WTC11 (cell line): ENCODE measurements around the gene VEPH1. TPM values are rescaled to one million over a fixed set of nuclear protein-coding genes. Genes with fewer than 3 reads are reported as not detected.

Experiments used
- ATAC-seq: fragments of 200-7000 bp; cut with Tn5 transposase; 2 replicates; pipeline ENCODE4 v1.10.0; 2021; ENCODE audit warnings: mild to moderate bottlenecking, moderate library complexity
- CTCF ChIA-PET: fragments of 300-600 bp; sonication (Branson Sonifier 250); formaldehyde crosslinking; loops from one replicate; lab custom pipeline; 2021; ENCODE audit warnings: antibody characterized with exemption; lab: Charles Lee
- POLR2A ChIA-PET: fragments of 350-600 bp; sonication (Branson Sonifier 250); formaldehyde crosslinking; loops from one replicate; lab custom pipeline; 2021; ENCODE audit warnings: antibody characterized with exemption; lab: Charles Lee
- DNase-seq: peaks from one replicate; pipeline ENCODE4 v3.0.0; 2021; ENCODE audit warnings: low spot score
- H3K27ac Mint-ChIP-seq: 2 replicates; pipeline ENCODE4 v1.8.0; 2021; ENCODE audit warnings: mixed read lengths
- H3K27me3 Mint-ChIP-seq: 2 replicates; pipeline ENCODE4 v1.8.0; 2021; ENCODE audit warnings: low read depth, mild to moderate bottlenecking, moderate library complexity, mixed read lengths
- H3K36me3 Mint-ChIP-seq: 2 replicates; pipeline ENCODE4 v1.8.0; 2021; ENCODE audit warnings: mixed read lengths
- H3K4me1 Mint-ChIP-seq: 2 replicates; pipeline ENCODE4 v1.8.0; 2022; ENCODE audit warnings: mixed read lengths
- H3K4me3 Mint-ChIP-seq: 2 replicates; pipeline ENCODE4 v1.8.0; 2021; ENCODE audit warnings: mild to moderate bottlenecking, moderate library complexity, mixed read lengths
- H3K9me3 Mint-ChIP-seq: 2 replicates; pipeline ENCODE4 v1.8.0; 2021; ENCODE audit warnings: mixed read lengths
- ATF2 ChIP-seq: sonication (generic); formaldehyde crosslinking; IDR thresholded peaks from 2 replicates; pipeline ENCODE4 v1.8.1; 2022; ENCODE audit warnings: low read depth, missing genetic modification reagents, borderline replicate concordance
- E2F4 ChIP-seq: sonication (generic); formaldehyde crosslinking; IDR thresholded peaks from 2 replicates; pipeline ENCODE4 v1.8.1; 2022; ENCODE audit warnings: low read depth, mild to moderate bottlenecking, moderate library complexity, missing genetic modification reagents, borderline replicate concordance
- E2F5 ChIP-seq: sonication (generic); formaldehyde crosslinking; IDR thresholded peaks from 2 replicates; pipeline ENCODE4 v1.8.1; 2022; ENCODE audit warnings: mild to moderate bottlenecking, moderate library complexity, missing genetic modification reagents
- MYBL2 ChIP-seq: sonication (generic); formaldehyde crosslinking; IDR thresholded peaks from 2 replicates; pipeline ENCODE4 v1.8.1; 2023; ENCODE audit warnings: mild to moderate bottlenecking, moderate library complexity, missing genetic modification reagents
- NR1H2 ChIP-seq: sonication (generic); formaldehyde crosslinking; IDR thresholded peaks from 2 replicates; pipeline ENCODE4 v1.9.0; 2021; ENCODE audit warnings: mild to moderate bottlenecking, moderate library complexity, missing genetic modification reagents
- TP53 ChIP-seq: sonication (generic); formaldehyde crosslinking; IDR thresholded peaks from 2 replicates; pipeline ENCODE4 v1.8.1; 2023; ENCODE audit warnings: mild to moderate bottlenecking, missing genetic modification reagents
- USF1 ChIP-seq: sonication (generic); formaldehyde crosslinking; IDR thresholded peaks from 2 replicates; pipeline ENCODE4 v1.8.0; 2022; ENCODE audit warnings: mild to moderate bottlenecking, missing genetic modification reagents
- ZBTB43 ChIP-seq: sonication (generic); formaldehyde crosslinking; IDR thresholded peaks from 2 replicates; pipeline ENCODE4 v1.8.1; 2023; ENCODE audit warnings: mild to moderate bottlenecking, missing genetic modification reagents
- ZMAT4 ChIP-seq: fragments of 250-450 bp; sonication (Bioruptor Pico); IDR thresholded peaks from 2 replicates; pipeline ENCODE4 v1.9.0; 2021; ENCODE audit warnings: mild to moderate bottlenecking
- ZNF416 ChIP-seq: fragments of 250-450 bp; sonication (Bioruptor Pico); IDR thresholded peaks from 2 replicates; pipeline ENCODE4 v1.9.0; 2021; ENCODE audit warnings: mild to moderate bottlenecking, inconsistent platforms
- ZNF532 ChIP-seq: fragments of 250-450 bp; sonication (Bioruptor Pico); IDR thresholded peaks from 2 replicates; pipeline ENCODE4 v1.9.0; 2021; ENCODE audit warnings: mild to moderate bottlenecking, borderline replicate concordance
- total RNA-seq: library from RNA; stranded (reverse); gene quantifications from 3 replicates; pipeline ENCODE4 v1.2.3, GENCODE V29; 2021

VEPH1 gene
- total RNA-seq, 1 experiment from 2014 or later = 10.8 TPM

GRCh38 chr3:157404381-157404780 is 98.8 kb downstream of the VEPH1 start:
- Mint-ChIP-seq H3K4me3 (no peak overlapping the region), H3K27ac (no peak overlapping the region), H3K4me1 (peaks cover 26% of the 10 kb centered on the region), H3K9me3 (no peaks in the 10 kb centered on the region), H3K27me3 (no peaks in the 10 kb centered on the region), H3K36me3 (no peaks in the 10 kb centered on the region)
- CTCF ChIA-PET = no interaction called here
- DNase-seq (no peak), ATAC-seq (no peak; the same call in 1 of the 2 replicates)
- TF ChIP-seq NR1H2 (CRISPR knock-in tag) = no peak
- TF ChIP-seq ATF2 (CRISPR knock-in tag) = no peak
- TF ChIP-seq TP53 (CRISPR knock-in tag) = no peak
- TF ChIP-seq ZNF416 (CRISPR knock-in tag) = no peak
- TF ChIP-seq USF1 (CRISPR knock-in tag) = no peak
- no peak for TF ChIP-seq MYBL2 (CRISPR knock-in tag)
- POLR2A ChIA-PET = no interaction called here

GRCh38 chr3:157398598-157398997 is 104.6 kb downstream of the VEPH1 start:
- ChIA-PET CTCF (no interaction called here), POLR2A (no interaction called here)
- no peaks in the 10 kb centered on the region for H3K4me1 Mint-ChIP-seq
- no peak overlapping the region for H3K4me3 Mint-ChIP-seq
- H3K9me3 Mint-ChIP-seq = peaks cover 4% of the 10 kb centered on the region
- no peak overlapping the region for H3K27ac Mint-ChIP-seq
- H3K27me3 Mint-ChIP-seq = no peaks in the 10 kb centered on the region
- no peak for ATAC-seq
- TF ChIP-seq E2F5 (CRISPR knock-in tag) (no peak), ZBTB43 (CRISPR knock-in tag) (no peak), ZNF532 (CRISPR knock-in tag) (no peak)
- TF ChIP-seq, all 79 proteins: peak for 0
- no peaks in the 10 kb centered on the region for H3K36me3 Mint-ChIP-seq
- no peak for DNase-seq

- no peak overlapping the region for H3K4me3 Mint-ChIP-seq
- ChIA-PET POLR2A (no interaction called here), CTCF (no interaction called here)
- no peaks in the 10 kb centered on the region for H3K4me1 Mint-ChIP-seq
- no peak overlapping the region for H3K27ac Mint-ChIP-seq
- ATAC-seq = no peak
- no peaks in the 10 kb centered on the region for H3K27me3 Mint-ChIP-seq
- no peaks in the 10 kb centered on the region for H3K36me3 Mint-ChIP-seq
- DNase-seq = no peak
- TF ChIP-seq ZMAT4 (no peak), E2F4 (CRISPR knock-in tag) (no peak)
- peaks cover 16% of the 10 kb centered on the region for H3K9me3 Mint-ChIP-seq
Observed at GRCh38 chr3:157394411-157394810, 108.8 kb downstream of the VEPH1 start.
